Activated CD8-positive, alpha-beta memory T cell treated with anti-CD3 and anti-CD28 coated beads, Interleukin-2, amount 50 U/mL, for 1 hour (primary cell): ENCODE data around the gene ADCYAP1R1.

Experiments
- DNase-seq: peaks from one replicate; pipeline ENCODE4 v3.0.0-alpha.2; 2020; ENCODE audit errors: extremely low read depth

ADCYAP1R1 gene

GRCh38 chr7:31068006-31068675 is 16.0 kb downstream of the ADCYAP1R1 start:
- DNase-seq: no peak

GRCh38 chr7:31069860-31070555 is 17.9 kb downstream of the ADCYAP1R1 start:
- no peak for DNase-seq

- DNase-seq: no peak
Measured at GRCh38 chr7:31070991-31071644, 19.0 kb downstream of the ADCYAP1R1 start.

- DNase-seq: no peak
Measured at GRCh38 chr7:31071645-31072029, 19.5 kb downstream of the ADCYAP1R1 start.

DNA sequence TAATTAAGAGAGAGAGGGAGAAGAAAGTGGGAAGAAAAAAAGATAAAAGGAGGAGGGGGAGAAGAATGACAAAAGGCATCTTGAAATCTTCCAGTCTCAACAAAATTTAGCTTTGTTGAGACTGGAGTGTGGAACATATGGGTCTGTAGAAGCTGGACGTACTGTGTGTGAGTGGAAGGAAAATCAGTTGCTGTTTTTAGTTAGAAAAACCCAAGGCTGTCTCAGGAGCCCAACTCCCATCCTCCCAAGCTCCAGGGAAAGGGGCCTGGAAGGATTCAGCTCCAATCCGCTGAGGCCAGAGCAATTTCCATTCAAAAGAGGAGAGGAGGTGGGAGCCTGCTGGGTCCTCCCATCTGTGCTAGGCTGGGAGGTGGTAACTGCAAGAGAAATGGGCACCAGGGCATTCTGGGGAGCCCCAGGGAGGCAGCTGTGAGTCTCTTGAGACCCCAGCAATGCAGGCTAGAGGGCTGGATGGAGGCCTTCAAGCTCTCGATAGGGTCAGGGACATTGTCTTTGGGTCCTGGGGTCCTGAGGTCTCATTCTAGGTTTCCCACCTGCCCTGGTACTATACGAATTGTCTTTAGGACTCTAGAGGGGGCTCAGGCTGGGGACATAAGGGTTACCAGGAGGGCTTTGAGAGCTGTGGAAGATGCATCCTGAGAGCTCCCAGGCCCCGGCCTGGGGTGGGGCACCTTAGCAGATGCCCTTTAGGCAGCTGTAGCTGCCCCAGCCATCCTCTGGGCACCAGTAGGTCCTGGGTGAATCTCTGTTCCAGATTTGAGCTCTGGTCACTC is 21.4 kb downstream of the ADCYAP1R1 start:
- DNase-seq: no peak

GRCh38 chr7:31074120-31074383 is 21.9 kb downstream of the ADCYAP1R1 start:
- DNase-seq: no peak

- DNase-seq: no peak
Measured at GRCh38 chr7:31074403-31075085, 22.4 kb downstream of the ADCYAP1R1 start.

- DNase-seq: no peak
Measured at GRCh38 chr7:31075086-31075405, 22.9 kb downstream of the ADCYAP1R1 start.

DNA sequence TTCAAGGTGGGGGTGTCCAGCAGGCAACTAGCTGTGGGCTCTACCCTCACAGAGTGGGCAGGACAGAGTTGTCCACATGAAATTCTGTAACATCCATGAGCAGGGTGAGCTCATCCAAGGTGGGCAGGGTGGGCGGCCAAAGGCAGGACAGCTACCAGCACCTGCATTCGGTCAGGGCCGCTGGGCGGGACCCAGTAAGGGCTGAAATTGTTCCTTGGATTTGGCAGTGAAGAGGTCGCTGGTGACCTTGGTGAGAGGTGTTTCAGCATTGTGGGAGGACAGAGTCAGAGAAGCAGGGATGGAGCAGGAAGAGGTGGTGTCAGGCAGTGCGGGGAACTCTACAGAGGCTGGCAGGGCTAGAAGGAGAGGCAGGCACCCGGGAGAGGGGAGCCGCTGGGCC is 23.9 kb downstream of the ADCYAP1R1 start:
- DNase-seq: no peak

GRCh38 chr7:31076641-31077310 is 24.7 kb downstream of the ADCYAP1R1 start:
- DNase-seq: no peak

DNA sequence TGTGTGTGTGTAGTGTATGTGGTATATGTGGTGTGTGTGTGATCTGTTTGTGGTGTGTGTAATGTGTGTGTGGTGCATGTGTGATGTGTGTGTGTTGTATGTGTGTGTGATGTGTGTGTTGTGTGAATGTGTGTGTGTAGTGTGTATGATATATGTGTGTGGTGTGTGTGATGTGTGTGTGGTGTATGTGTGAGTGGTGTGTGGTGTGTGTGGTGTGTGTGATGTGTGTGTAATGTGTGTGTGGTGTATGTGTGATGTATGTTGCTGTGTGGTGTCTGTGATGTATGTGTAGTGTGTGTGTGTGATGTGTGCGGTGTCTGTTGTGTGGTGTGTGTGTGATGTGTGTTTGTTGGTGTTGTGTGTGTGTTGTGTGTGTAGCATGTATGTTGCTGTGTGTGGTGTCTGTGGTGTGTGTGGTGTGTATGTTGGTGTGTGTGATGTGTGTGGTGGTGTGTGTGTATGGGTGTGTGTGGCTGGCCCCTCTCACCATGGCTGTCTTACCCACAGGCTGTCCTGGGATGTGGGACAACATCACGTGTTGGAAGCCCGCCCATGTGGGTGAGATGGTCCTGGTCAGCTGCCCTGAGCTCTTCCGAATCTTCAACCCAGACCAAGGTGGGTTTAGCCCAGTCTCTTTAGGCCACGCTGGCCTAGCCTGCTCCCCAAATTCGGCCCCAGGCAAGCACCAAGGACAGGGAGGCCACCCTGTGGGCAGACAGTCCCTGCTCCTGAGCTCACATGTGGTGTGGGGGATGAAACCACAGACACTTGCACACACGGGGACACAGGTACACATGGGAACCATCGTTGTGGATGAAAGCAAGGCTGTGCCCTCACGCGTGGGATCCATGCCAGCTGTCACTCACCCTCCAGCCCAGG is 25.6 kb downstream of the ADCYAP1R1 start:
- no peak for DNase-seq

GRCh38 chr7:31078363-31078990 is 26.4 kb downstream of the ADCYAP1R1 start:
- no peak for DNase-seq

- DNase-seq: no peak
Measured at GRCh38 chr7:31079126-31079823, 27.2 kb downstream of the ADCYAP1R1 start.

GRCh38 chr7:31079824-31080511 is 27.9 kb downstream of the ADCYAP1R1 start:
- DNase-seq: no peak

- no peak for DNase-seq
Measured at GRCh38 chr7:31080763-31081162, 28.7 kb downstream of the ADCYAP1R1 start.

GRCh38 chr7:31082017-31082416 is 29.9 kb downstream of the ADCYAP1R1 start:
- DNase-seq: no peak

GRCh38 chr7:31082447-31082846 is 30.3 kb downstream of the ADCYAP1R1 start:
- DNase-seq: no peak

- DNase-seq: no peak
Measured at GRCh38 chr7:31083210-31083786, 31.2 kb downstream of the ADCYAP1R1 start.
